Stomach (tissue), 9 donors: Measurements from ENCODE around the gene TM6SF1. TPM values are rescaled to one million over a fixed set of nuclear protein-coding genes. Genes with fewer than 3 reads are reported as not detected.

Experiments used
- DNase-seq, 2 donors: peaks; one replicate each; pipeline versions ENCODE4 v3.0.0 to v3.0.0-alpha.2; 2013 to 2019
- H3K27ac ChIP-seq, 5 donors: fragments of 200-600 bp in 4 of 5; sonication (generic) in 4 of 5; one replicate each; pipeline ENCODE4 v1.5.1; 2013 to 2019; ENCODE audit warnings: mild to moderate bottlenecking in 1 of 5, moderate library complexity in 1 of 5
- H3K27me3 ChIP-seq, 3 donors: fragments of 200-600 bp; sonication (generic); one replicate each; pipeline ENCODE4 v1.5.1; 2017 to 2019; ENCODE audit warnings: mixed run types in 1 of 3
- H3K36me3 ChIP-seq, 4 donors: fragments of 200-600 bp; sonication (generic); 1 replicate in 3 of 4; 2 replicates in 1 of 4; pipeline ENCODE4 v1.5.1; 2016 to 2019
- H3K4me1 ChIP-seq, 4 donors: fragments of 200-600 bp; sonication (generic); one replicate each; pipeline ENCODE4 v1.5.1; 2016 to 2019
- H3K4me3 ChIP-seq, 4 donors: fragments of 200-600 bp; sonication (generic) in 3 of 4; one replicate each; pipeline ENCODE4 v1.5.1; 2016 to 2019; ENCODE audit warnings: mild to moderate bottlenecking in 1 of 4
- H3K9me3 ChIP-seq, 4 donors: fragments of 200-600 bp; sonication (generic); one replicate each; pipeline ENCODE4 v1.5.1; 2016 to 2019
- CTCF ChIP-seq, 7 experiments: fragments of 450-650 bp in 4 of 7; fragments of 200-600 bp in 3 of 7; sonication (generic) in 3 of 7; IDR thresholded peaks; one replicate each; pipeline ENCODE4 v1.5.1; 2016 to 2019; ENCODE audit warnings: antibody characterized with exemption in 7 of 7, control low read depth in 2 of 7, mild to moderate bottlenecking in 1 of 7
- EP300 ChIP-seq: sonication (generic); formaldehyde crosslinking; IDR thresholded peaks from one replicate; pipeline ENCODE4 v1.6.1; 2017; ENCODE audit warnings: antibody characterized with exemption
- POLR2A ChIP-seq, 4 donors: fragments of 450-650 bp; IDR thresholded peaks; one replicate each; pipeline ENCODE4 v1.6.1; 2016; ENCODE audit warnings: antibody characterized with exemption in 4 of 4, control low read depth in 2 of 4, mild to moderate bottlenecking in 1 of 4, moderate library complexity in 1 of 4
- POLR2AphosphoS5 ChIP-seq, 3 donors: sonication (generic); formaldehyde crosslinking; IDR thresholded peaks; one replicate each; pipeline ENCODE4 v1.6.1; 2016; ENCODE audit warnings: antibody characterized with exemption in 3 of 3
- WGBS, 5 donors: extraction: QIAGEN DNeasy Blood & Tissue Kit in 3 of 5; methylation state at CpG; one replicate each; pipeline versions ENCODE4 v1.1.5 to v1.1.7; 2013 to 2018; 5-methylcytosine and 5-hydroxymethylcytosine counted together
- intact Hi-C: fragments of 100-400 bp; cut with DNase I; formaldehyde crosslinking; loops from one replicate; pipeline ENCODE4 v1.15.1; 2023; ENCODE audit warnings: low total_unique reads
- polyA plus RNA-seq, 3 donors: library from polyadenylated mRNA; stranded (reverse); fragments of 200-250 nt; gene quantifications; one replicate each; pipeline ENCODE4 v1.2.3, GENCODE V29; 2013
- total RNA-seq, 5 donors: library from RNA; depleted of rRNA; stranded (reverse); fragments of >200 nt; gene quantifications; one replicate each; pipeline versions ENCODE4 v1.1.0 to v1.2.3, GENCODE V29; 2014 to 2016
- donor health status: healthy with polysubstance abuse.
- donor health status: Bipolar disorder and iron deficiency.
- donor health status: healthy.

The TM6SF1 gene
- total and polyA plus RNA-seq, 8 donors: 0.75 to 7.7 (median 2.1) TPM; not detected in 3

- intact Hi-C loops: no loop called here
- no peak for DNase-seq
- Histone ChIP-seq H3K27ac (no peak overlapping the region), H3K4me3 (no peak overlapping the region), H3K27me3 (no peaks in the 10 kb centered on the region), H3K9me3 (no peaks in the 10 kb centered on the region), H3K4me1 (no peaks in the 10 kb centered on the region), H3K36me3 (peaks cover 0 to 42% (median 25%) of the 10 kb centered on the region in 4 donors)
- WGBS, 5 donors: 58 to 87% (median 72%) methylated on average over 1 of the region's 1 CpG
- no peak for TF ChIP-seq CTCF (IDR thresholded peaks at IDR 0.05)
These were observed 50.9 kb downstream of the TM6SF1 start for GRCh38 chr15:83158393-83158792.

GRCh38 chr15:83160741-83161140, 53.3 kb downstream of the TM6SF1 start:
- H3K9me3 ChIP-seq: peaks cover 0 to 4% (median under 1%) of the 10 kb centered on the region in 4 donors
- DNase-seq: no peak
- intact Hi-C loops: no loop called here
- H3K27me3 ChIP-seq: no peaks in the 10 kb centered on the region
- WGBS, 5 donors: 91 to 99% (median 96%) methylated on average over 3 of the region's 3 CpGs
- no peak overlapping the region for H3K27ac ChIP-seq
- TF ChIP-seq CTCF (IDR thresholded peaks at IDR 0.05) (no peak), EP300 (no peak), POLR2A (IDR thresholded peaks at IDR 0.05) (no peak), POLR2AphosphoS5 (IDR thresholded peaks at IDR 0.05) (no peak)
- peaks cover 0 to 44% (median 23%) of the 10 kb centered on the region in 4 donors for H3K36me3 ChIP-seq
- H3K4me1 ChIP-seq: no peaks in the 10 kb centered on the region
- H3K4me3 ChIP-seq: no peak overlapping the region

- no peak overlapping the region for H3K4me3 ChIP-seq
- H3K36me3 ChIP-seq: peaks cover 0 to 22% (median 4%) of the 10 kb centered on the region in 4 donors
- 71 to 88% (median 87%) methylated on average over 4 of the region's 4 CpGs for WGBS, 5 donors
- H3K27me3 ChIP-seq: no peaks in the 10 kb centered on the region
- no peak overlapping the region for H3K27ac ChIP-seq
- DNase-seq: peak in 1 of 2 donors; percentile 7
- TF ChIP-seq POLR2A (IDR thresholded peaks at IDR 0.05): no peak
- no peak for TF ChIP-seq CTCF (IDR thresholded peaks at IDR 0.05)
- no peak for TF ChIP-seq EP300
- no peak for TF ChIP-seq POLR2AphosphoS5 (IDR thresholded peaks at IDR 0.05)
- peaks cover 0 to 22% (median 11%) of the 10 kb centered on the region in 4 donors for H3K9me3 ChIP-seq
- no peaks in the 10 kb centered on the region for H3K4me1 ChIP-seq
- intact Hi-C loops: no loop called here
These were observed 55.6 kb downstream of the TM6SF1 start for GRCh38 chr15:83163032-83163431.

- no peak for DNase-seq
- WGBS, 5 donors: 67 to 100% (median 88%) methylated on average over 1 of the region's 1 CpG
- Histone ChIP-seq H3K27ac (no peak overlapping the region), H3K4me1 (no peaks in the 10 kb centered on the region), H3K4me3 (no peak overlapping the region), H3K27me3 (no peaks in the 10 kb centered on the region), H3K9me3 (peaks cover 0 to 22% (median 11%) of the 10 kb centered on the region in 4 donors), H3K36me3 (peaks cover 0 to 21% (median 4%) of the 10 kb centered on the region in 4 donors)
- TF ChIP-seq CTCF (IDR thresholded peaks at IDR 0.05): no peak
- TF ChIP-seq POLR2AphosphoS5 (IDR thresholded peaks at IDR 0.05): no peak
- TF ChIP-seq EP300: no peak
- no peak for TF ChIP-seq POLR2A (IDR thresholded peaks at IDR 0.05)
- intact Hi-C loops: no loop called here
These were observed 56.8 kb downstream of the TM6SF1 start for GRCh38 chr15:83164111-83164770.
